GM12878 (cell line): Measurements from ENCODE around the gene MICB. TPM values are rescaled to one million over a fixed set of nuclear protein-coding genes. Genes with fewer than 3 reads are reported as not detected.

Source experiments
- ATF7 ChIP-seq: fragments of 450-650 bp; IDR thresholded peaks from 2 replicates; pipeline ENCODE4 v1.6.1; 2016; ENCODE audit warnings: low read depth, mild to moderate bottlenecking
- CBFB ChIP-seq: IDR thresholded peaks from 2 replicates; pipeline ENCODE4 v1.6.1; 2016; ENCODE audit warnings: antibody characterized with exemption, low read depth
- CBX3 ChIP-seq: fragments of 200-600 bp; sonication (generic); IDR thresholded peaks from 2 replicates; pipeline ENCODE4 v1.6.1; 2016; ENCODE audit warnings: low read depth, borderline replicate concordance
- CBX5 ChIP-seq: sonication (generic); IDR thresholded peaks from 2 replicates; pipeline ENCODE4 v1.6.1; 2016; ENCODE audit warnings: low read depth, moderate library complexity, mild to moderate bottlenecking, inconsistent platforms
- CHD4 ChIP-seq: fragments of 200-600 bp; sonication (generic); IDR thresholded peaks from 2 replicates; pipeline ENCODE4 v1.6.1; 2016; ENCODE audit warnings: mild to moderate bottlenecking
- DPF2 ChIP-seq: fragments of 450-650 bp; IDR thresholded peaks from 2 replicates; pipeline ENCODE4 v1.6.1; 2017; ENCODE audit warnings: mild to moderate bottlenecking
- JUND ChIP-seq: IDR thresholded peaks from 2 replicates; pipeline ENCODE4 v1.6.1; 2012; ENCODE audit warnings: low read depth, mild to moderate bottlenecking, low read length, improper control_type of control experiment, moderate library complexity
- MXI1 ChIP-seq: fragments of 150-350 bp; IDR thresholded peaks from 2 replicates; pipeline ENCODE4 v1.6.1; 2011; ENCODE audit warnings: low read depth, mild to moderate bottlenecking, inconsistent platforms, low read length, improper control_type of control experiment
- NBN ChIP-seq: fragments of 450-650 bp; IDR thresholded peaks from 2 replicates; pipeline ENCODE4 v1.6.1; 2016
- NFIC ChIP-seq: IDR thresholded peaks from 2 replicates; pipeline ENCODE4 v1.6.1; 2012; ENCODE audit warnings: low read depth, mild to moderate bottlenecking, inconsistent platforms, low read length, moderate library complexity
- NR2F1 ChIP-seq: fragments of 450-650 bp; conservative IDR thresholded peaks from 2 replicates; pipeline ENCODE4 v1.6.1; 2017; ENCODE audit warnings: mild to moderate bottlenecking
- PML ChIP-seq: IDR thresholded peaks from 2 replicates; pipeline ENCODE4 v1.6.1; 2012; ENCODE audit warnings: low read length, inconsistent platforms
- RAD21 ChIP-seq: IDR thresholded peaks from 2 replicates; pipeline ENCODE4 v1.6.1; 2011; ENCODE audit warnings: mild to moderate bottlenecking, low read depth, low read length, moderate library complexity; ENCODE audit not compliant: insufficient read depth
- RCOR1 ChIP-seq: conservative IDR thresholded peaks from 2 replicates; pipeline ENCODE4 v1.6.1; 2012; ENCODE audit warnings: low read depth, low read length, improper control_type of control experiment
- RFX5 ChIP-seq: IDR thresholded peaks from 2 replicates; pipeline ENCODE4 v1.6.1; 2011; ENCODE audit warnings: low read depth, low read length, improper control_type of control experiment
- RUNX3 ChIP-seq: IDR thresholded peaks from 2 replicates; pipeline ENCODE4 v1.6.1; 2012; ENCODE audit warnings: low read length, inconsistent platforms
- SMAD1 ChIP-seq: fragments of 450-650 bp; IDR thresholded peaks from 2 replicates; pipeline ENCODE4 v1.6.1; 2018; ENCODE audit warnings: mild to moderate bottlenecking, low read depth; ENCODE audit not compliant: partially characterized antibody
- SMC3 ChIP-seq: IDR thresholded peaks from 2 replicates; pipeline ENCODE4 v1.6.1; 2011; ENCODE audit warnings: low read length, improper control_type of control experiment, borderline replicate concordance
- SPI1 ChIP-seq: IDR thresholded peaks from 2 replicates; pipeline ENCODE4 v1.6.1; 2011; ENCODE audit warnings: low read depth, mild to moderate bottlenecking, low read length, moderate library complexity, borderline replicate concordance; ENCODE audit not compliant: insufficient read depth
- STAT3 ChIP-seq: IDR thresholded peaks from 2 replicates; pipeline ENCODE4 v1.6.1; 2011; ENCODE audit warnings: low read depth, low read length, improper control_type of control experiment
- TCF3 ChIP-seq: IDR thresholded peaks from 2 replicates; pipeline ENCODE4 v1.6.1; 2012; ENCODE audit warnings: low read depth, mild to moderate bottlenecking, low read length, borderline replicate concordance; ENCODE audit not compliant: insufficient read depth
- ZNF384 ChIP-seq: IDR thresholded peaks from 2 replicates; pipeline ENCODE4 v1.6.1; 2012; ENCODE audit warnings: low read depth, mild to moderate bottlenecking, low read length, improper control_type of control experiment, borderline replicate concordance
- polyA plus RNA-seq, 11 experiments: library from polyadenylated mRNA; depleted of rRNA in 4 of 11; unstranded in 6 of 11; stranded (reverse) in 5 of 11; fragments of >200 nt; fragmentation: Nextera tagmentation in 4 of 11; fragmentation: Illumina TruSeq in 1 of 11; extraction: Ambion mirVana in 4 of 11; extraction: Trizol in 1 of 11; gene quantifications; 1 replicate in 1 of 11; 2 replicates in 10 of 11; pipeline versions ENCODE4 v1.2.1 to v1.2.3, GENCODE V29; 2011 to 2016; ENCODE audit warnings: inconsistent platforms in 2 of 11, missing spikeins in 2 of 11, low read depth in 1 of 11
- total RNA-seq, 4 experiments: library from RNA; depleted of rRNA in 3 of 4; stranded (reverse); fragments of >200 nt in 3 of 4; fragmentation: Illumina TruSeq in 1 of 4; extraction: Trizol in 1 of 4; gene quantifications; 2 replicates each; pipeline versions ENCODE4 v1.2.1 to v1.2.3, GENCODE V29; 2013 to 2021
- TF ChIP-seq, protein P1 (sequence below): IDR thresholded peaks from 2 replicates; pipeline ENCODE4 v1.6.1; 2012; ENCODE audit warnings: low read length, inconsistent platforms
- TF ChIP-seq, protein P2 (sequence below): fragments of 450-650 bp; IDR thresholded peaks from 2 replicates; pipeline ENCODE4 v1.6.1; 2016; ENCODE audit warnings: mild to moderate bottlenecking
- TF ChIP-seq, protein P3 (sequence below): fragments of 450-650 bp; IDR thresholded peaks from 2 replicates; pipeline ENCODE4 v1.6.1; 2017; ENCODE audit warnings: mild to moderate bottlenecking, moderate library complexity

Gene MICB
- total and polyA plus RNA-seq, 10 of the 15 experiments (the other 5 are each of a cell fraction or from before 2014, with no cell fraction given), result 9.0 to 37.1 (median 17.8) TPM

DNA sequence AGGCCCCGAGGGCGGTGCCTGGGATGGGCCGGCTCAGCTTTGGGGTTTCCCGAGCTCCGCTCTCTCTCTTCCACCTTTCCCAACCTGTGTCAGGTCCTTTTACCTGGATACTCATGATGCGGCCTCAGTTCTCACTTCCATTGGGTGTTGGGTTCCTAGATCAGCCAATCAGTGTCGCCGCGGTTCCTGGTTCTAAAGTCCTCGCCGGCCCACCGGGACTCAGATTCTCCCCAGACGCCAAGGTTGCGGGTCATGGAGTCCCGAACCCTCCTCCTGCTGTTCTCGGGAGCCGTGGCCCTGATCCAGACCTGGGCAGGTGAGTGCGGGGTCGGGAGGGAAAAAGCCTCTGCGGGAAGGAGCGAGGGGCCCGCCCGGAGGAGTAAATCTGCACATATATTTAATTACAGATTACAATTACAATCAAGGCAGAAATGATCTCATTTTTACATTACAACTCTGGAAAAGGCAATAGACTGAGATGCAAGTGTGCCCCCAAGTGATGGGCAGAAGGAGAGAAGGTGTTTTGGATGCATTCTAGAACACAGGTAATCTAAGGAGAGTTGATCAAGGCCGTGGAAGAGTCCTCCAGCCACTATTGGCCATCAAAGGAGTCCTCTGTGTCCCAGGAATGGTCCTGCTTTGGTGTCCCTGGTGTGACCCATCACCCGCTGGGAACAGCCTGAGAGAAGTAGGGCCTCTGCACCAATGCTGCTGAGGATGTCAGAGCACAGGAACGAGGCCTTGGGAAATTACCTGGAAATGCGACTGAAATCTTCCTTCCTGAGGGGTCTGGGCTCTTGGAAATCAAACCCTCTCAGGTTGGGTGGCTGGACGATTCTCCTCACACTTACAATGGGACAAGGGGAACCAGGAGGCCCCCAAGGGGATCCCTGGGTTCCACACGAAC, 34.7 kb upstream of the MICB start (continued):
- TF ChIP-seq, protein P1, sequence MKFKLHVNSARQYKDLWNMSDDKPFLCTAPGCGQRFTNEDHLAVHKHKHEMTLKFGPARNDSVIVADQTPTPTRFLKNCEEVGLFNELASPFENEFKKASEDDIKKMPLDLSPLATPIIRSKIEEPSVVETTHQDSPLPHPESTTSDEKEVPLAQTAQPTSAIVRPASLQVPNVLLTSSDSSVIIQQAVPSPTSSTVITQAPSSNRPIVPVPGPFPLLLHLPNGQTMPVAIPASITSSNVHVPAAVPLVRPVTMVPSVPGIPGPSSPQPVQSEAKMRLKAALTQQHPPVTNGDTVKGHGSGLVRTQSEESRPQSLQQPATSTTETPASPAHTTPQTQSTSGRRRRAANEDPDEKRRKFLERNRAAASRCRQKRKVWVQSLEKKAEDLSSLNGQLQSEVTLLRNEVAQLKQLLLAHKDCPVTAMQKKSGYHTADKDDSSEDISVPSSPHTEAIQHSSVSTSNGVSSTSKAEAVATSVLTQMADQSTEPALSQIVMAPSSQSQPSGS, result no peak
- TF ChIP-seq DPF2 (no peak), TCF3 (0 out of 2 replicates have a peak, but pooled peaks have one; percentile 78), RCOR1 (no peak), PML (peak; percentile 98), JUND (no peak), ZNF384 (no peak), NBN (peak; percentile 87; the same call in 1 of the 2 replicates), RUNX3 (peak; percentile 29; the same call in 1 of the 2 replicates), CHD4 (no peak), CBFB (peak; percentile 83; the same call in 1 of the 2 replicates), SMAD1 (peak; percentile 90), CBX5 (no peak), STAT3 (no peak), SMC3 (no peak), RFX5 (peak; percentile 99), ATF7 (no peak), MXI1 (no peak), SPI1 (no peak), NFIC (no peak), RAD21 (no peak), NR2F1 (no peak), CBX3 (no peak)
- TF ChIP-seq, protein P2, sequence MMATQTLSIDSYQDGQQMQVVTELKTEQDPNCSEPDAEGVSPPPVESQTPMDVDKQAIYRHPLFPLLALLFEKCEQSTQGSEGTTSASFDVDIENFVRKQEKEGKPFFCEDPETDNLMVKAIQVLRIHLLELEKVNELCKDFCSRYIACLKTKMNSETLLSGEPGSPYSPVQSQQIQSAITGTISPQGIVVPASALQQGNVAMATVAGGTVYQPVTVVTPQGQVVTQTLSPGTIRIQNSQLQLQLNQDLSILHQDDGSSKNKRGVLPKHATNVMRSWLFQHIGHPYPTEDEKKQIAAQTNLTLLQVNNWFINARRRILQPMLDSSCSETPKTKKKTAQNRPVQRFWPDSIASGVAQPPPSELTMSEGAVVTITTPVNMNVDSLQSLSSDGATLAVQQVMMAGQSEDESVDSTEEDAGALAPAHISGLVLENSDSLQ, result no peak
- TF ChIP-seq, protein P3, sequence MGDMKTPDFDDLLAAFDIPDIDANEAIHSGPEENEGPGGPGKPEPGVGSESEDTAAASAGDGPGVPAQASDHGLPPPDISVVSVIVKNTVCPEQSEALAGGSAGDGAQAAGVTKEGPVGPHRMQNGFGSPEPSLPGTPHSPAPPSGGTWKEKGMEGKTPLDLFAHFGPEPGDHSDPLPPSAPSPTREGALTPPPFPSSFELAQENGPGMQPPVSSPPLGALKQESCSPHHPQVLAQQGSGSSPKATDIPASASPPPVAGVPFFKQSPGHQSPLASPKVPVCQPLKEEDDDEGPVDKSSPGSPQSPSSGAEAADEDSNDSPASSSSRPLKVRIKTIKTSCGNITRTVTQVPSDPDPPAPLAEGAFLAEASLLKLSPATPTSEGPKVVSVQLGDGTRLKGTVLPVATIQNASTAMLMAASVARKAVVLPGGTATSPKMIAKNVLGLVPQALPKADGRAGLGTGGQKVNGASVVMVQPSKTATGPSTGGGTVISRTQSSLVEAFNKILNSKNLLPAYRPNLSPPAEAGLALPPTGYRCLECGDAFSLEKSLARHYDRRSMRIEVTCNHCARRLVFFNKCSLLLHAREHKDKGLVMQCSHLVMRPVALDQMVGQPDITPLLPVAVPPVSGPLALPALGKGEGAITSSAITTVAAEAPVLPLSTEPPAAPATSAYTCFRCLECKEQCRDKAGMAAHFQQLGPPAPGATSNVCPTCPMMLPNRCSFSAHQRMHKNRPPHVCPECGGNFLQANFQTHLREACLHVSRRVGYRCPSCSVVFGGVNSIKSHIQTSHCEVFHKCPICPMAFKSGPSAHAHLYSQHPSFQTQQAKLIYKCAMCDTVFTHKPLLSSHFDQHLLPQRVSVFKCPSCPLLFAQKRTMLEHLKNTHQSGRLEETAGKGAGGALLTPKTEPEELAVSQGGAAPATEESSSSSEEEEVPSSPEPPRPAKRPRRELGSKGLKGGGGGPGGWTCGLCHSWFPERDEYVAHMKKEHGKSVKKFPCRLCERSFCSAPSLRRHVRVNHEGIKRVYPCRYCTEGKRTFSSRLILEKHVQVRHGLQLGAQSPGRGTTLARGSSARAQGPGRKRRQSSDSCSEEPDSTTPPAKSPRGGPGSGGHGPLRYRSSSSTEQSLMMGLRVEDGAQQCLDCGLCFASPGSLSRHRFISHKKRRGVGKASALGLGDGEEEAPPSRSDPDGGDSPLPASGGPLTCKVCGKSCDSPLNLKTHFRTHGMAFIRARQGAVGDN, result 0 out of 2 replicates have a peak, but pooled peaks have one; percentile 62
